ENCODE measurements around the gene NCBP3. TPM values are rescaled to one million over a fixed set of nuclear protein-coding genes. Genes with fewer than 3 reads are reported as not detected.

The NCBP3 gene
- total and polyA plus RNA-seq, 2 donors (not counting 3 experiments of a cell fraction or from before 2014, with no cell fraction given), result 18.2 to 51.1 TPM

DNA sequence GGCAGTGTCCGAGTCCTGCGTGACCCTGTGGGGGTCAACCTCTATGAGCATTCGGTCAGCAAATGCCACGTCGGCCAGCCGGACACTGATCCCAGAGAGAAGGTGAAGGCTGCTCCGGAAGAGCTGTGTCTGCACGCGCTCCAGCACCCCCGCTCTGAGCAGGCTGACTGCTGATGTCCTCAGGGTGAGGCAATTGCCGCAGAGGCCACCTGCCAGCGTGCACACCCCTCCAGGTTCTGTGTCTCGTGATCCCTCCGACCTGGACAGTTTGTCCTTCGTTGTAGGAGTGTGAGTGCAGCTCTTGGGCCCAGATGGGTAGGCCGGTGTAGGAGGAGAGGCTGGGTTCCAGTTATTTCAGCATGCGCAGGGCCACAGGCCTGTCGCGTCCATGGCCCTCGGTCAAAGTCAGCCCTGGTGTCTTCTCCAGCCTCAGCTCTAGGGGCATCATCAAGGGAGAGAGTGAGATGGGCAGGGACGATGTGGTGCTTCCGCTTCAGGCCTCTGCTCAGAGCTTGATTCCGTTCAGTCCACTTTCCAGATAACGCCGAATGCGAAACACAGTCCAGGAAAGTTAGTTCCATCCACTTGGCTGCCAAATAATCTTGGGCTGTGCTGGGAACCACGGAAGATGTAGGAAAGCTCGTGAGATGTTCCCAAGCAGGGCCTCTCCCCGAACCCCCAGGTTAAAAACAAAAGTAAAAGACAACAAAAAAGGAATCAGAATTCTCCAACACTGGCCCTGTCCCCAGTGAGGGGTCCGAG, 15.1 kb upstream of the NCBP3 start:
- DNase-seq (ENCODE audit: low read depth, low spot score), result no peak
- ChIA-PET CTCF (interaction anchor here (0.8 to 3.3 kb wide), 4 partner anchors 17 to 52 kb away, joined by 3 to 13 read pairs (median 4); no protein-coding TSS in a partner anchor), POLR2A (no interaction called here)
- dilution Hi-C loops (cut with MboI; ENCODE audit: extremely low pct_ligation_motif_present, low sequenced_read_pairs), result no loop called here
- Histone ChIP-seq H3K27ac (ENCODE audit: insufficient read depth, low read depth, low read length) (no peak overlapping the region), H3K79me2 (ENCODE audit: control insufficient read depth, insufficient read depth, low read length) (no peaks in the 10 kb centered on the region), H3K27me3 (ENCODE audit: control insufficient read depth in 2 of 2, insufficient read depth in 2 of 2, low read length in 2 of 2) (no peaks in the 10 kb centered on the region), H3K9ac (replicated peaks; ENCODE audit: extremely low read depth, insufficient read depth, low read length) (no peak overlapping the region), H2AFZ (ENCODE audit: low read depth, low read length) (no peak overlapping the region), H4K20me1 (replicated peaks; ENCODE audit: control insufficient read depth, extremely low read depth, insufficient read depth, low read length) (no peaks in the 10 kb centered on the region), H3K4me2 (ENCODE audit: insufficient read depth, low read length) (no peak overlapping the region), H3K9me3 (replicated peaks; ENCODE audit: control insufficient read depth, insufficient read depth, low read length) (no peaks in the 10 kb centered on the region), H3K4me3 (replicated peaks in 1 of 3; ENCODE audit: insufficient read depth in 1 of 3, low read depth in 1 of 3, low read length in 3 of 3) (no peak overlapping the region), H3K4me1 (ENCODE audit: control insufficient read depth, extremely low read depth, insufficient read depth, low read length) (no peaks in the 10 kb centered on the region), H3K36me3 (ENCODE audit: control insufficient read depth in 2 of 2, extremely low read depth in 1 of 2, insufficient read depth in 2 of 2, low read length in 2 of 2) (peaks cover 0 to 5% of the 10 kb centered on the region in 2 experiments), H3K9me1 (replicated peaks; ENCODE audit: control insufficient read depth, extremely low read depth, insufficient read depth, low read length) (no peaks in the 10 kb centered on the region)
- intact Hi-C loops (cut with micrococcal nuclease), result no loop called here
- FAIRE-seq, result no peak
- no TSS peak for BruUV-seq (replicated peaks)
- TF ChIP-seq POLR2AphosphoS5 (IDR thresholded peaks at IDR 0.05; ENCODE audit: insufficient read depth, low read depth, low read length), result no peak
- TF ChIP-seq, protein P1, sequence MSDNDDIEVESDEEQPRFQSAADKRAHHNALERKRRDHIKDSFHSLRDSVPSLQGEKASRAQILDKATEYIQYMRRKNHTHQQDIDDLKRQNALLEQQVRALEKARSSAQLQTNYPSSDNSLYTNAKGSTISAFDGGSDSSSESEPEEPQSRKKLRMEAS (IDR thresholded peaks at IDR 0.05; ENCODE audit: insufficient read depth, insufficient read length), result no peak
- no peak for TF ChIP-seq POLR2A (IDR thresholded peaks at IDR 0.05; ENCODE audit: low read depth, low read length)
- TF ChIP-seq JUN (IDR thresholded peaks at IDR 0.05; ENCODE audit: borderline replicate concordance, insufficient read depth, insufficient read length, low read depth), result no peak
- TF ChIP-seq MYC (IDR thresholded peaks at IDR 0.05; ENCODE audit: low read depth, low read length), result no peak
- no peak for TF ChIP-seq GATA2 (IDR thresholded peaks at IDR 0.05; ENCODE audit: insufficient read depth, insufficient read length, low read depth, low read length)
- TF ChIP-seq, protein P2, sequence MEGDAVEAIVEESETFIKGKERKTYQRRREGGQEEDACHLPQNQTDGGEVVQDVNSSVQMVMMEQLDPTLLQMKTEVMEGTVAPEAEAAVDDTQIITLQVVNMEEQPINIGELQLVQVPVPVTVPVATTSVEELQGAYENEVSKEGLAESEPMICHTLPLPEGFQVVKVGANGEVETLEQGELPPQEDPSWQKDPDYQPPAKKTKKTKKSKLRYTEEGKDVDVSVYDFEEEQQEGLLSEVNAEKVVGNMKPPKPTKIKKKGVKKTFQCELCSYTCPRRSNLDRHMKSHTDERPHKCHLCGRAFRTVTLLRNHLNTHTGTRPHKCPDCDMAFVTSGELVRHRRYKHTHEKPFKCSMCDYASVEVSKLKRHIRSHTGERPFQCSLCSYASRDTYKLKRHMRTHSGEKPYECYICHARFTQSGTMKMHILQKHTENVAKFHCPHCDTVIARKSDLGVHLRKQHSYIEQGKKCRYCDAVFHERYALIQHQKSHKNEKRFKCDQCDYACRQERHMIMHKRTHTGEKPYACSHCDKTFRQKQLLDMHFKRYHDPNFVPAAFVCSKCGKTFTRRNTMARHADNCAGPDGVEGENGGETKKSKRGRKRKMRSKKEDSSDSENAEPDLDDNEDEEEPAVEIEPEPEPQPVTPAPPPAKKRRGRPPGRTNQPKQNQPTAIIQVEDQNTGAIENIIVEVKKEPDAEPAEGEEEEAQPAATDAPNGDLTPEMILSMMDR (IDR thresholded peaks at IDR 0.05; ENCODE audit: extremely low read depth in 1 of 2, insufficient read depth in 1 of 2, low read depth in 1 of 2, low read length in 2 of 2), result no peak
- TF ChIP-seq EZH2 (IDR thresholded peaks at IDR 0.05; ENCODE audit: borderline replicate concordance, low read depth, low read length, severe bottlenecking), result no peak
- TF ChIP-seq FOS (IDR thresholded peaks at IDR 0.05; ENCODE audit: borderline replicate concordance, insufficient read depth, low read length), result no peak

All from endothelial cell of umbilical vein (primary cell).